HG03045 (cell line): Measurements from ENCODE around the gene PHC3.

Experiments used
- ATAC-seq: cut with Tn5 transposase; IDR thresholded peaks from one replicate; pipeline ENCODE4 v1.9.1; 2021; ENCODE audit warnings: mild to moderate bottlenecking, moderate library complexity; ENCODE audit not compliant: unreplicated experiment

The PHC3 gene

DNA sequence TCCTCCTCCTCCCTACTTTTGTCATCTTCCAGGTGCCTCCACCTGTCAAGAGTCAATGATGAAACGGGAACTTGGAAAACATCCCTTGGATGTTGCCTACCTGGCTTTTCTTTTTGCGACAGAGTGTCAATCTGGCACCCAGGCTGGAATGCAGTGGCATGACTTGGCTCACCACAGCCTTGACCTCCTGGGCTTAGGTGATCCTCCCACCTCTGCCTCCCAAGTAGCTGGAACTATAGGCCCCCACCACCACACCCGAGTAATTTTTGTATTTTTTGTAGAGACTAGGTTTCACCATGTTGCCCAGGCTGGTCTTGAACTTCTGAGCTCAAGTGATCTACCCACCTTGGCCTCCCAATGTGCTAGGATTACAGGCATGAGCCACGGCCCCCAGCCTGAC lies 100.9 kb downstream of the PHC3 start:
- no peak for ATAC-seq

DNA sequence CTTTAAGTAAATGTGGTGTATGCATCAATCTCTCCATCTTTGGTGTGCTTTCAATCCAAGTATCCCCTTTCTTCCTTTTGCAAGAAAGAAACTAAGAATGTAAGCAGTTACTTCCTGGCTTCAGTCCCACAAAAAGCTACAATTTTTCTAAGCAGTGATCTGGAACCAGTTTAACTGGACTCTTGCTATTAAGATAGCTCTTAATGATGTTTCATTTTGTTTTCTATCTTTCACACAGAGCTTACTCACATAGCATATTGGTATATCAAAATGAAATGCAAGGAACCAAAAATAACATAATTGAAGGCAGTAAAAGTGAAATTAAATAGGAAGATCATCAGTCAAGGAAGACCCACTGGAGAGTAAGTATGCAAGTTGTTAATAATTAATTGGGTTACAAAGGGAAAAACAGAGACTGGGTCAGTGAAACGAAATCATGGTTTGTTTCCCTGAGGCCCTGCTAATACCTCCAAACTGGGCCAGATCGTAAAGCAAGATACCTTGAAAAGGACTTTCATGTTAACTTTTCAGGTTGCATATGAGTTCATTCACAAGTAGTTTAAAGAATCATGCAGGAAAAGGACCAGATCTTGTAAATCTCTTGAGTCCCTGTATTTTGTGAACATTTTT lies 101.9 kb downstream of the PHC3 start:
- no peak for ATAC-seq

GRCh38 chr3:170078620-170079281 lies 102.8 kb downstream of the PHC3 start:
- no peak for ATAC-seq

DNA sequence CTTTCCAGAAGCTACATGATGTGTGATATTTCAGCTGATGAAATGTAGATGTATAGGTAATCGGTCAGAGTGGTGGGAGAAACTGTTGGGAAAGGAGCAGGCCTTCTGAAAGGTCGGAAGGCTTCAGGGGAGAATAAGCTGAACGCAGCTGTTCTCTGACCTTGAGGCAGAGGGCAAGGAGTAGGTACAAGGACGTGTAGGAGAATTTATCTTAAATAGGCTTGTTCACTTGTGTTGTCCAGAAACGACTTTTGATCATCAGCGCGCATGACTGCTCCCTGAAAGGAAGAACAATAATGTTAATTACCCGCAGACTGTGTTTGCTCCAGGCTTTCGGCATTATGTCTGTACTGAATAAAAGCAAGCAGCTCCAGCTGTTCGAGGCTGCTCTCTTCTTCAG lies 104.2 kb downstream of the PHC3 start:
- ATAC-seq = no peak

DNA sequence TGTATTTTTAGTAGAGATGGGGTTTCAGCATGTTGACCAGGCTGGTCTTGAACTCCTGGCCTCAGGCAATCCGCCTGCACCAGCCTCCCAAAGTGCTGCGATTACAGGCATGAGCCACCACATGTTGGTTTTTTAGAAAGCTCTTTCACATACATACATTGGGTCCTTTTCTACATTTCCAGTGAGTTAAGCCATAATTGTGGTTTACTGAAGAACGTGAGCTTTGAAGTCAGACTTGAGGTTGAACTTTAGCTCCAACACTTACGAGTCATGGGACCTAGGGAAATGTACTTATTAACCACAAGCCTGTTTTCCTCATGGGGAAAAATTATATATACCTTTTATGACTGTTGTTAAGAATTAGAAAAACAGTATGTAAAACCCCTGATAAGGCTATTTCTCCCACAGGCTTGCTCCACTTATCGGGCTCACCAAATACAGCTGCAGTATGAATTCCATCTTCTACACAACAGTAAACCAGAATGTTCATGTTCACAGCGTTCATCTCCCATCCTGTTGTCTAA lies 104.8 kb downstream of the PHC3 start:
- no peak for ATAC-seq

- ATAC-seq = no peak
These were observed 106.0 kb downstream of the PHC3 start for GRCh38 chr3:170075441-170076091.

DNA sequence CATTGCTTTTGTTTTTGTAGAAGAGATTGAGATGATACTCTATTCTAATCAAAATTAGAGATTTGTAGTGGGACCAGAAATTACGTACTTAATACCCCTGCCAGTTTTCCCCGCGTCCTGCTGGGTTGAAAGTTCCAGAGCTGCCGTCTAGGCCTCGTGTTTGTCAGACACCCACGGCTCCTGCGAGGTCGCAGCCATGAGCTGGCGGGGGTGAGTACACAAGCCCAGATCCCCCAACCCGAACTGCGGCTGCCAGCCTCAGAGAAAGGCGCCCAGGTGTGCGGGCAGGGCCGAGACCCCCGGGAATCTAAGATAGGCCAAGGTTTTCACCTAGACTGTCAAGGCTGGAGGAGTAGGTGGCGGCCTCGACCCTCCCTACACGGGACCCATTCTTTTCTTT lies 117.4 kb downstream of the PHC3 start:
- no peak for ATAC-seq

- ATAC-seq = no peak
These were observed 117.8 kb downstream of the PHC3 start for GRCh38 chr3:170063691-170064090.

- no peak for ATAC-seq
These were observed 118.8 kb downstream of the PHC3 start for GRCh38 chr3:170062769-170063168.

- ATAC-seq = no peak
These were observed 119.5 kb downstream of the PHC3 start for GRCh38 chr3:170062068-170062467.

- ATAC-seq = no peak
These were observed 122.1 kb downstream of the PHC3 start for GRCh38 chr3:170059447-170059846.

DNA sequence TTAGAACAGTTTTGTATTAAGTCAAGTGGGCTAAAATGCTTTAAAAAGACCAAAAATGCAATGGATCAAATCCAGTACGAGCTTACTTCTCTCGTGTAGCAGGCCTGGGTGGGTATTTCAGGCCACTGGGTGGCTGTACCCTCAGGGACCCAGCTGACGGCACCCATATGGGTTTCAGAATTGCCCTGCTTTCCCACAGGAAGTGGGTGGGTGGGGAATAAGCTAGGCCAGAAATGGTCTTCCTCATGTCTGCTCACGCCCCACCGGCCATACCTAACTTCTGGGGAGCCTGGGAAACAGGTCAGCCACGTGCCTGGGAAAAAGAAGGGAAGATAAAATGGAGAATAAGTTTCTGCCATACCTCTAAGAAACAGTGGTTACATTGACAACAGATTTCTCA lies 123.4 kb downstream of the PHC3 start:
- no peak for ATAC-seq

DNA sequence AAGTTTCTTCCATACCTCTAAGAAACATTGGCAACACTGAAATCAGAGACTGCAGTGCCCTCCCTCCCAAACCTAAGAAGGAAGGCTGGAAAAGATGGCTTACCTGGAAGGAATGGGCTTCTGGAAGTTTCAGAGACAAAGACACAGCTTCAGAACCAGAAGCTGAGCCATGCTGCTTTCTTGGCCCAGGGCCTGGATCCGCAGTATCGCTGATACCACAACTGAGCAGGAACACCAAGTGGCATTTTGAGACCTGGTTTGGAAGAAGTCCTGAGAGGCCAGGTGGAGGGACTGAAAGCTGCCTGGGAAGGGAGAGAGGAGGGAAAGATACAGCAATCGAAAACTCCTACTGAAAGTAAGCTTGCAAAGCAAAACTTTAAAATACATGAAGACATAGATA lies 124.0 kb downstream of the PHC3 start:
- no peak for ATAC-seq

DNA sequence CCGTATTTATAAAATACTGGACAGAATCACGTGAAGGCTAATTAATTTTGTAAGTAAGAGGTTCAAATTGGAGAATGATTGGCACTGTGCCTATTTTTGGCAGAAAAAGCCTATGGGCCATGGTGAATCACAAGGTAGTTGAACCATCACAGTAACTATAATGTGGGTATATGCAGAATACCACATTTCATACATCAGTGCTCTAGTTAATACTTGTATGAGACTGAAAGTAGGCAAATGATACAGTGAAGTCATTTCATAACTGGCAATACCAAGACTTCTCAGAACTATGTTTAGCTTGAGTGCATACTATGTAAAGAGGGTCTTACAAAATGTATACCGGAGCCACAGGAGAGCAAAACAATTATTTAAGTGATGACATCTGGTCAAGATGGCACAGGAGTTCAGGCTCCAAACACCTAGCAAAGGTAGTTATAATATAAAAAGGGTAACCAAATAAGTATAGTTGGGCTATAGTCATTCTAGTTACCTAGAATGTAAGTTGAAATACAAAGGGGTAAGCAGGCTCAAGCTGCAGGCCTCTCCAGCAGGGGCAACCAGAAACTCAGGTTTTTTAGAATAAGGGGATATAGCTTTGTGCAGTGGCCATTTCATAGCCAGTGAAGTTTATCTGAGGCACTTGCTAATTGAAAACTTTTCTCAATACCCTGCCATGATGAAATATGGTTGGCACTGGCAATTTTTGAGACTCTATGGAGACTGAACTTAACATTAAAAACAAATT lies 124.7 kb downstream of the PHC3 start:
- peak; percentile 83 for ATAC-seq

GRCh38 chr3:170055209-170055608 lies 126.3 kb downstream of the PHC3 start:
- ATAC-seq = peak; percentile 68

- no peak for ATAC-seq
These were observed 127.3 kb downstream of the PHC3 start for GRCh38 chr3:170054204-170054603.

DNA sequence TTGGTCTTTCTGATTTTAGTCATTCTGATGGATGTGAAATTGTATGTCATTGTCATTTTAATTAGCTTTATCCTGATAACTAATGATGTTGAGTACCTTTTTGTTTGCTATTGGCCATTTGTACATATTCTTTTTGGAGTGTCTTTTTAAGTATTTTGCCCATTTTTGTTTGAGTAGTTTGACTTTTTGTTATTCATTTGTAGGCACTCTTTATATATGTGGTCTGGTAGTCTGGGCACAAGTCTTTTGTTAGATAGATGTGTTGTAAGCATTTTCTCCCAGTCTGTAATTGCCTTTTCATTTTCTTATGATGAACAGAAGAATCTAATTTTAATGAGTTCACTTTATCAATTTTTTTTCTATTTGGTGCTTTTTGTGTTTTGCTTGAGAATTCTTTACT lies 129.1 kb downstream of the PHC3 start:
- no peak for ATAC-seq

GRCh38 chr3:170050753-170051152 lies 130.8 kb downstream of the PHC3 start:
- ATAC-seq = no peak

- no peak for ATAC-seq
These were observed 132.2 kb downstream of the PHC3 start for GRCh38 chr3:170049146-170050000.

DNA sequence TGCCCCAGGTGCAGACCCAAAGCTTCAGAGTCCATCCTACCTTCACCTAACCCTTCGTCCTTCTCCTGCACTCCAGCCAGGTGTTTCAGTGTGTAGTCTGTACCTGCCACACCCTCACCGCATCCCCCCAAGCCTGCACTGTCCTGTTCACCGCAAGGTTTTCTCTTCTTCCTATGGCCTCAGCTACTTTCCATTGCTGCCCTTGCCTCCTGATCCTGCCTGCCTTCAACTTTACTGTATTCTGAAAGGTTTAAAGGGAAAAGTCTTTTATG lies 134.5 kb downstream of the PHC3 start:
- ATAC-seq = no peak
